H9 (cell line): ENCODE results near the gene ALAS1. TPM values are rescaled to one million over a fixed set of nuclear protein-coding genes. Genes with fewer than 3 reads are reported as not detected.

Experiments used
- DNase-seq: peaks from one replicate; pipeline ENCODE4 v3.0.0-alpha.2; 2017
- H2AFZ ChIP-seq: one replicate; pipeline ENCODE4 v1.6.1; 2013; ENCODE audit warnings: mild to moderate bottlenecking, low read length, control low read depth, moderate library complexity
- H2AK5ac ChIP-seq: 2 replicates; pipeline ENCODE4 v1.6.1; 2013; ENCODE audit warnings: low read length, control low read depth, mixed read lengths; ENCODE audit not compliant: insufficient read length
- H2BK120ac ChIP-seq: one replicate; pipeline ENCODE4 v1.6.1; 2013; ENCODE audit warnings: low read depth, mild to moderate bottlenecking, low read length, control low read depth, inconsistent platforms; ENCODE audit not compliant: poor library complexity, severe bottlenecking
- H2BK12ac ChIP-seq: 2 replicates; pipeline ENCODE4 v1.6.1; 2013; ENCODE audit warnings: low read length, control low read depth, mixed read lengths, low read depth; ENCODE audit not compliant: insufficient read length
- H2BK15ac ChIP-seq: 2 replicates; pipeline ENCODE4 v1.6.1; 2013; ENCODE audit warnings: low read depth, low read length, control low read depth
- H2BK20ac ChIP-seq: one replicate; pipeline ENCODE4 v1.6.1; 2013; ENCODE audit warnings: low read depth, mild to moderate bottlenecking, low read length, control low read depth, inconsistent platforms; ENCODE audit not compliant: poor library complexity, severe bottlenecking
- H2BK5ac ChIP-seq: 2 replicates; pipeline ENCODE4 v1.6.1; 2013; ENCODE audit warnings: low read length, control low read depth, mixed read lengths; ENCODE audit not compliant: insufficient read length
- H3K14ac ChIP-seq: 2 replicates; pipeline ENCODE4 v1.6.1; 2013; ENCODE audit warnings: low read length, control low read depth; ENCODE audit not compliant: insufficient read depth
- H3K18ac ChIP-seq: 2 replicates; pipeline ENCODE4 v1.6.1; 2013; ENCODE audit warnings: low read depth, mild to moderate bottlenecking, mixed read lengths, low read length, control low read depth; ENCODE audit not compliant: insufficient read length
- H3K23ac ChIP-seq: 2 replicates; pipeline ENCODE4 v1.6.1; 2013; ENCODE audit warnings: low read length, control low read depth, mixed read lengths, low read depth; ENCODE audit not compliant: insufficient read length
- H3K23me2 ChIP-seq: 2 replicates; pipeline ENCODE4 v1.6.1; 2013; ENCODE audit warnings: low read depth, mild to moderate bottlenecking, mixed read lengths, low read length, control low read depth; ENCODE audit not compliant: insufficient read length, poor library complexity, severe bottlenecking
- H3K27ac ChIP-seq: 2 replicates; pipeline ENCODE4 v1.5.1; 2013; ENCODE audit warnings: low read length, control low read depth, mixed read lengths, low read depth; ENCODE audit not compliant: insufficient read length
- H3K27me3 ChIP-seq: 2 replicates; pipeline ENCODE4 v1.6.1; 2013; ENCODE audit warnings: low read length, control low read depth, inconsistent platforms; ENCODE audit not compliant: insufficient read depth
- H3K4ac ChIP-seq: 2 replicates; pipeline ENCODE4 v1.6.1; 2013; ENCODE audit warnings: low read depth, mild to moderate bottlenecking, control low read depth, inconsistent platforms, low read length, moderate library complexity
- H3K4me1 ChIP-seq: 2 replicates; pipeline ENCODE4 v1.6.1; 2013; ENCODE audit warnings: low read length, control low read depth, inconsistent platforms; ENCODE audit not compliant: insufficient read depth
- H3K4me2 ChIP-seq: 2 replicates; pipeline ENCODE4 v1.6.1; 2013; ENCODE audit warnings: low read length, control low read depth, mixed read lengths; ENCODE audit not compliant: insufficient read length, insufficient read depth
- H3K56ac ChIP-seq: 2 replicates; pipeline ENCODE4 v1.6.1; 2013; ENCODE audit warnings: low read depth, mild to moderate bottlenecking, mixed read lengths, low read length, control low read depth; ENCODE audit not compliant: insufficient read length
- H3K79me1 ChIP-seq: 2 replicates; pipeline ENCODE4 v1.6.1; 2013; ENCODE audit warnings: low read depth, mild to moderate bottlenecking, moderate library complexity, low read length, control low read depth, inconsistent platforms; ENCODE audit not compliant: insufficient read depth, poor library complexity, severe bottlenecking
- H3K79me2 ChIP-seq: 2 replicates; pipeline ENCODE4 v1.6.1; 2013; ENCODE audit warnings: low read length, control low read depth, inconsistent platforms; ENCODE audit not compliant: insufficient read depth
- H3K9ac ChIP-seq: 2 replicates; pipeline ENCODE4 v1.6.1; 2013; ENCODE audit warnings: low read length, control low read depth, mixed read lengths; ENCODE audit not compliant: insufficient read length; ENCODE audit errors: extremely low read depth
- H3K9me3 ChIP-seq: one replicate; pipeline ENCODE4 v1.6.1; 2013; ENCODE audit warnings: low read depth, low read length, inconsistent platforms; ENCODE audit not compliant: control insufficient read depth
- H3T11ph ChIP-seq: one replicate; pipeline ENCODE4 v1.6.1; 2013; ENCODE audit warnings: mild to moderate bottlenecking, low read length, control low read depth, inconsistent platforms
- H4K20me1 ChIP-seq: one replicate; pipeline ENCODE4 v1.6.1; 2013; ENCODE audit not compliant: control insufficient read depth, insufficient read length, insufficient read depth
- H4K5ac ChIP-seq: 2 replicates; pipeline ENCODE4 v1.6.1; 2013; ENCODE audit warnings: low read depth, mild to moderate bottlenecking, mixed read lengths, low read length, control low read depth; ENCODE audit not compliant: insufficient read length
- H4K8ac ChIP-seq: replicated peaks from 2 replicates; pipeline ENCODE4 v1.6.1; 2013; ENCODE audit warnings: low read length, control low read depth, mixed read lengths, low read depth; ENCODE audit not compliant: insufficient read length
- H4K91ac ChIP-seq: 2 replicates; pipeline ENCODE4 v1.6.1; 2013; ENCODE audit warnings: low read depth, mild to moderate bottlenecking, moderate library complexity, mixed read lengths, low read length, control low read depth; ENCODE audit not compliant: insufficient read length
- H3K27ac Mint-ChIP-seq, 3 experiments: 2 replicates in 2 of 3; 3 replicates in 1 of 3; pipeline ENCODE4 v1.8.0; 2020 to 2021; ENCODE audit warnings: mixed read lengths in 3 of 3, mild to moderate bottlenecking in 1 of 3, moderate library complexity in 1 of 3
- H3K27me3 Mint-ChIP-seq: 2 replicates; pipeline ENCODE4 v1.8.0; 2021; ENCODE audit warnings: low read depth, mild to moderate bottlenecking, moderate library complexity, mixed read lengths
- H3K36me3 Mint-ChIP-seq, 3 experiments: 2 replicates in 2 of 3; 3 replicates in 1 of 3; pipeline ENCODE4 v1.8.0; 2020 to 2021; ENCODE audit warnings: low read depth in 3 of 3, mixed read lengths in 3 of 3; ENCODE audit not compliant: insufficient read depth in 1 of 3
- H3K4me1 Mint-ChIP-seq, 2 experiments: 2 replicates each; pipeline ENCODE4 v1.8.0; 2020; ENCODE audit warnings: mixed read lengths in 2 of 2
- H3K4me3 Mint-ChIP-seq, 2 experiments: 2 replicates in 1 of 2; 3 replicates in 1 of 2; pipeline ENCODE4 v1.8.0; 2020 to 2021; ENCODE audit warnings: mild to moderate bottlenecking in 2 of 2, mixed read lengths in 2 of 2, moderate library complexity in 1 of 2
- H3K9me3 Mint-ChIP-seq, 2 experiments: 2 replicates in 1 of 2; 3 replicates in 1 of 2; pipeline ENCODE4 v1.8.0; 2020; ENCODE audit warnings: mild to moderate bottlenecking in 2 of 2, mixed read lengths in 2 of 2, moderate library complexity in 1 of 2
- CTCF ChIP-seq: fragments of 200-600 bp; sonication (generic); conservative IDR thresholded peaks from 3 replicates; pipeline ENCODE4 v1.8.0; 2021; ENCODE audit warnings: antibody characterized with exemption, mild to moderate bottlenecking
- WGBS: extraction: QIAGEN DNeasy Blood & Tissue Kit; methylation state at CpG from one replicate; pipeline ENCODE4 v1.1.7; 2013; ENCODE audit warnings: missing lambda C conversion rate, low lambda C conversion rate, mixed read lengths; ENCODE audit not compliant: insufficient read length; ENCODE audit errors: extremely low coverage; 5-methylcytosine and 5-hydroxymethylcytosine counted together
- total RNA-seq: library from RNA; stranded (reverse); gene quantifications from 2 replicates; pipeline ENCODE4 v1.2.1, GENCODE V29; 2021

The ALAS1 gene
- total RNA-seq, 1 experiment from 2014 or later = 39.1 TPM

GRCh38 chr3:52259448-52259847 lies 61.5 kb downstream of the ALAS1 start:
- no peak overlapping the region for H2BK12ac ChIP-seq
- H3K79me2 ChIP-seq = no peaks in the 10 kb centered on the region; the same call in 1 of the 2 replicates
- no peak overlapping the region for H3K4me3 Mint-ChIP-seq
- no peak overlapping the region for H3T11ph ChIP-seq
- no peaks in the 10 kb centered on the region; the same call in 1 of the 2 replicates for H3K27me3 ChIP-seq
- H3K9me3 ChIP-seq = no peaks in the 10 kb centered on the region
- H3K4me1 Mint-ChIP-seq = no peaks in the 10 kb centered on the region
- peaks cover 2% of the 10 kb centered on the region for H3K79me1 ChIP-seq
- no CpG with 5 or more reads among the region's 4 CpGs for WGBS
- H2BK120ac ChIP-seq = no peak overlapping the region
- no peaks in the 10 kb centered on the region for H3K9me3 Mint-ChIP-seq
- H4K91ac ChIP-seq = no peak overlapping the region
- H3K27ac ChIP-seq = no peak overlapping the region
- no peak overlapping the region for H2BK20ac ChIP-seq
- H4K8ac ChIP-seq = no peak overlapping the region
- H3K27me3 Mint-ChIP-seq = no peaks in the 10 kb centered on the region
- no peaks in the 10 kb centered on the region for H3K23me2 ChIP-seq
- TF ChIP-seq CTCF = no peak
- no peak overlapping the region for H2BK15ac ChIP-seq
- H3K27ac Mint-ChIP-seq = no peak overlapping the region
- H3K18ac ChIP-seq = no peak overlapping the region
- no peak overlapping the region for H2AK5ac ChIP-seq
- no peak for DNase-seq
- no peak overlapping the region for H3K4ac ChIP-seq
- no peak overlapping the region for H3K14ac ChIP-seq
- H3K23ac ChIP-seq = no peak overlapping the region
- no peak overlapping the region for H3K4me2 ChIP-seq
- H3K9ac ChIP-seq = no peak overlapping the region
- no peak overlapping the region for H2AFZ ChIP-seq
- H3K36me3 Mint-ChIP-seq = peaks cover 56 to 100% (median 90%) of the 10 kb centered on the region in 3 experiments; a peak in 6 of 7 replicates
- no peak overlapping the region for H3K56ac ChIP-seq
- no peak overlapping the region for H4K5ac ChIP-seq
- no peak overlapping the region for H2BK5ac ChIP-seq
- no peaks in the 10 kb centered on the region for H4K20me1 ChIP-seq
- no peaks in the 10 kb centered on the region for H3K4me1 ChIP-seq
